K562 (cell line): ENCODE measurements around the gene PACSIN1. TPM values are rescaled to one million over a fixed set of nuclear protein-coding genes. Genes with fewer than 3 reads are reported as not detected.

Experiments
- ATF7 ChIP-seq: fragments of 450-650 bp; IDR thresholded peaks from 2 replicates; pipeline ENCODE4 v1.7.1; 2014; ENCODE audit warnings: mild to moderate bottlenecking, moderate library complexity
- HMGN3 ChIP-seq: IDR thresholded peaks from 2 replicates; pipeline ENCODE4 v1.6.1; 2011; ENCODE audit warnings: borderline replicate concordance, low read depth, mild to moderate bottlenecking, mixed read lengths, low read length; ENCODE audit not compliant: insufficient read length; ENCODE audit errors: extremely low read depth
- MIER1 ChIP-seq: fragments of 450-650 bp; IDR thresholded peaks from 2 replicates; pipeline ENCODE4 v1.6.1; 2016; ENCODE audit warnings: antibody characterized with exemption, mild to moderate bottlenecking, low read depth
- TEAD4 ChIP-seq, 2 experiments: sonication (generic) in 1 of 2; formaldehyde crosslinking in 1 of 2; IDR thresholded peaks; 2 replicates each; pipeline versions ENCODE4 v1.6.1 to v1.8.0; 2012 to 2022; ENCODE audit warnings: borderline replicate concordance in 1 of 2, inconsistent platforms in 1 of 2, low read length in 1 of 2, mild to moderate bottlenecking in 1 of 2, missing genetic modification reagents in 1 of 2
- YY1 ChIP-seq, 3 experiments: IDR thresholded peaks; 2 replicates each; pipeline ENCODE4 v1.6.1; 2011; ENCODE audit warnings: low read length in 2 of 3, mild to moderate bottlenecking in 2 of 3, moderate library complexity in 2 of 3, borderline replicate concordance in 1 of 3, control low read depth in 1 of 3, low read depth in 1 of 3; ENCODE audit not compliant: insufficient read depth in 3 of 3, insufficient replicate concordance in 2 of 3, control insufficient read depth in 1 of 3, insufficient read length in 1 of 3; ENCODE audit errors: extremely low read depth in 1 of 3
- ZBTB8A ChIP-seq: fragments of 450-650 bp; IDR thresholded peaks from 2 replicates; pipeline ENCODE4 v1.6.1; 2018; ENCODE audit warnings: mild to moderate bottlenecking, moderate library complexity; ENCODE audit not compliant: partially characterized antibody
- ZNF639 ChIP-seq, 2 experiments: fragments of 200-800 bp in 1 of 2; sonication (Bioruptor generic) in 1 of 2; sonication (generic) in 1 of 2; formaldehyde crosslinking in 1 of 2; IDR thresholded peaks in 1 of 2; conservative IDR thresholded peaks in 1 of 2; 2 replicates each; pipeline versions ENCODE4 v1.5.0 to v1.6.1; 2016 to 2020; ENCODE audit warnings: missing compliant biosample characterization in 1 of 2, missing genetic modification characterization in 1 of 2, missing genetic modification reagents in 1 of 2
- polyA plus RNA-seq, 8 experiments: library from polyadenylated mRNA; depleted of rRNA in 4 of 8; stranded (reverse) in 5 of 8; unstranded in 3 of 8; fragments of >200 nt; fragmentation: Nextera tagmentation in 2 of 8; fragmentation: Illumina TruSeq in 1 of 8; extraction: Ambion mirVana in 2 of 8; extraction: Trizol in 1 of 8; gene quantifications; 2 replicates each; pipeline versions ENCODE4 v1.2.1 to v1.2.3, GENCODE V29; 2011 to 2014; ENCODE audit warnings: inconsistent platforms in 1 of 8, missing spikeins in 1 of 8
- total RNA-seq, 7 experiments: library from RNA; depleted of rRNA in 6 of 7; stranded (reverse); fragments of >200 nt in 6 of 7; fragmentation: Illumina TruSeq in 2 of 7; extraction: Trizol in 2 of 7; gene quantifications; 2 replicates each; pipeline versions ENCODE4 v1.2.1 to v1.2.3, GENCODE V29; 2011 to 2021; ENCODE audit warnings: low replicate concordance in 1 of 7
- TF ChIP-seq, protein P1 (sequence below), 3 experiments: fragments of 200-800 bp in 1 of 3; fragments of 250-450 bp in 1 of 3; fragments of 450-650 bp in 1 of 3; sonication (Bioruptor Pico) in 1 of 3; sonication (Bioruptor generic) in 1 of 3; formaldehyde crosslinking in 1 of 3; IDR thresholded peaks; 2 replicates each; pipeline versions ENCODE4 v1.6.1 to v1.8.0; 2016 to 2022; ENCODE audit warnings: mild to moderate bottlenecking in 2 of 3, missing genetic modification characterization in 2 of 3, missing compliant biosample characterization in 1 of 3, moderate library complexity in 1 of 3
- TF ChIP-seq, protein P2 (sequence below): fragments of 450-650 bp; IDR thresholded peaks from 2 replicates; pipeline ENCODE4 v1.6.1; 2016; ENCODE audit warnings: low read depth

The PACSIN1 gene
- total and polyA plus RNA-seq, 9 of the 15 experiments (the other 6 are each of a cell fraction or from before 2014, with no cell fraction given): 0.01 to 1.7 (median 0.45) TPM

DNA sequence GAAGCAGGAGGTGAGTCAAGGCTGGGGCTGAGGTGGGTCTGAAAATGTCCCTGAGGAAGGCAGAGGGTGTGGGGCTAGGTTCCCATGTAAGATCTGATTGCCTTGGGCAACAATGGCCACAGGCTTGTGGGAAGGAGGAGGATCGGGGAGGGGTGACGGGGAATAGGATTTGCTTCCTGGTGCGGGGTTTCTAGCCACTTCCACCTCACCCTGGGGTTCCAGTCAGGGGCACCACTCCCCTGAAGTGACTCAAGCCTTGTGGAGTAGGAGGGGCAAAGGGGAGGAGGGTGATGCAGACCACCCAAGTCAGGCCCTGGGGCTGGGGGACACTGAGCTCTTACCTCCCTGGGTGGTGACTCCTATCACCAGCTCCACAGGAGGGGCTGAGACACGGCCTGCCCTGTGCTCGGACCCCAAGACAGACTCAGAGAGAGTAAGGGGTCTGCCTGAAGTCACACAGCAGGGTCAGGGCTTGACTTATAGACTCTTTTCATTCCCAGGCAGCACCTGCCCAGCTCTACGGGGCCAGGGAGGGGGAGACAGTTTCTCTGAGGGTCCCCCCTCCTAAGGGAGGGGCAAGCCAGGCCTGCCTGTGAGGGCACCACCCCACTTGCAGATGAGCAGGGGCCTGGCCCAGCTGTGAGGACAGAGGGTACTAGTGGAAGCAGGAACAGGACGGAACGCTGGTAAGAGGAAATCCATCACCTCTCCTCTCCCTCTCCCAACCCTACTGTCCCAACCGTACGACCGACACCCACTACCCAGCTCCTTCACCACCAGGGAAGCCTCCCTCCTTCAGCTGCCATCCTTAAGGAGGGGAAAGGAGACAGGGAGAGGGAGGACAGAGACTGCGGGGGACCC, 102.7 kb downstream of the PACSIN1 start (continued):
- TF ChIP-seq, protein P1, sequence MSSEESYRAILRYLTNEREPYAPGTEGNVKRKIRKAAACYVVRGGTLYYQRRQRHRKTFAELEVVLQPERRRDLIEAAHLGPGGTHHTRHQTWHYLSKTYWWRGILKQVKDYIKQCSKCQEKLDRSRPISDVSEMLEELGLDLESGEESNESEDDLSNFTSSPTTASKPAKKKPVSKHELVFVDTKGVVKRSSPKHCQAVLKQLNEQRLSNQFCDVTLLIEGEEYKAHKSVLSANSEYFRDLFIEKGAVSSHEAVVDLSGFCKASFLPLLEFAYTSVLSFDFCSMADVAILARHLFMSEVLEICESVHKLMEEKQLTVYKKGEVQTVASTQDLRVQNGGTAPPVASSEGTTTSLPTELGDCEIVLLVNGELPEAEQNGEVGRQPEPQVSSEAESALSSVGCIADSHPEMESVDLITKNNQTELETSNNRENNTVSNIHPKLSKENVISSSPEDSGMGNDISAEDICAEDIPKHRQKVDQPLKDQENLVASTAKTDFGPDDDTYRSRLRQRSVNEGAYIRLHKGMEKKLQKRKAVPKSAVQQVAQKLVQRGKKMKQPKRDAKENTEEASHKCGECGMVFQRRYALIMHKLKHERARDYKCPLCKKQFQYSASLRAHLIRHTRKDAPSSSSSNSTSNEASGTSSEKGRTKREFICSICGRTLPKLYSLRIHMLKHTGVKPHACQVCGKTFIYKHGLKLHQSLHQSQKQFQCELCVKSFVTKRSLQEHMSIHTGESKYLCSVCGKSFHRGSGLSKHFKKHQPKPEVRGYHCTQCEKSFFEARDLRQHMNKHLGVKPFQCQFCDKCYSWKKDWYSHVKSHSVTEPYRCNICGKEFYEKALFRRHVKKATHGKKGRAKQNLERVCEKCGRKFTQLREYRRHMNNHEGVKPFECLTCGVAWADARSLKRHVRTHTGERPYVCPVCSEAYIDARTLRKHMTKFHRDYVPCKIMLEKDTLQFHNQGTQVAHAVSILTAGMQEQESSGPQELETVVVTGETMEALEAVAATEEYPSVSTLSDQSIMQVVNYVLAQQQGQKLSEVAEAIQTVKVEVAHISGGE (CRISPR knock-in tag; IDR thresholded peaks at IDR 0.05): no peak
- no peak for TF ChIP-seq ZNF639 (CRISPR knock-in tag; conservative IDR thresholded peaks at IDR 0.05 in 1 of 2, IDR thresholded peaks at IDR 0.05 in 1 of 2)
- no peak for TF ChIP-seq MIER1
- no peak for TF ChIP-seq TEAD4 (IDR thresholded peaks at IDR 0.05; ENCODE audit: low read length)
- TF ChIP-seq TEAD4 (CRISPR knock-in tag; IDR thresholded peaks at IDR 0.05; ENCODE audit: borderline replicate concordance): no peak
- TF ChIP-seq, protein P2, sequence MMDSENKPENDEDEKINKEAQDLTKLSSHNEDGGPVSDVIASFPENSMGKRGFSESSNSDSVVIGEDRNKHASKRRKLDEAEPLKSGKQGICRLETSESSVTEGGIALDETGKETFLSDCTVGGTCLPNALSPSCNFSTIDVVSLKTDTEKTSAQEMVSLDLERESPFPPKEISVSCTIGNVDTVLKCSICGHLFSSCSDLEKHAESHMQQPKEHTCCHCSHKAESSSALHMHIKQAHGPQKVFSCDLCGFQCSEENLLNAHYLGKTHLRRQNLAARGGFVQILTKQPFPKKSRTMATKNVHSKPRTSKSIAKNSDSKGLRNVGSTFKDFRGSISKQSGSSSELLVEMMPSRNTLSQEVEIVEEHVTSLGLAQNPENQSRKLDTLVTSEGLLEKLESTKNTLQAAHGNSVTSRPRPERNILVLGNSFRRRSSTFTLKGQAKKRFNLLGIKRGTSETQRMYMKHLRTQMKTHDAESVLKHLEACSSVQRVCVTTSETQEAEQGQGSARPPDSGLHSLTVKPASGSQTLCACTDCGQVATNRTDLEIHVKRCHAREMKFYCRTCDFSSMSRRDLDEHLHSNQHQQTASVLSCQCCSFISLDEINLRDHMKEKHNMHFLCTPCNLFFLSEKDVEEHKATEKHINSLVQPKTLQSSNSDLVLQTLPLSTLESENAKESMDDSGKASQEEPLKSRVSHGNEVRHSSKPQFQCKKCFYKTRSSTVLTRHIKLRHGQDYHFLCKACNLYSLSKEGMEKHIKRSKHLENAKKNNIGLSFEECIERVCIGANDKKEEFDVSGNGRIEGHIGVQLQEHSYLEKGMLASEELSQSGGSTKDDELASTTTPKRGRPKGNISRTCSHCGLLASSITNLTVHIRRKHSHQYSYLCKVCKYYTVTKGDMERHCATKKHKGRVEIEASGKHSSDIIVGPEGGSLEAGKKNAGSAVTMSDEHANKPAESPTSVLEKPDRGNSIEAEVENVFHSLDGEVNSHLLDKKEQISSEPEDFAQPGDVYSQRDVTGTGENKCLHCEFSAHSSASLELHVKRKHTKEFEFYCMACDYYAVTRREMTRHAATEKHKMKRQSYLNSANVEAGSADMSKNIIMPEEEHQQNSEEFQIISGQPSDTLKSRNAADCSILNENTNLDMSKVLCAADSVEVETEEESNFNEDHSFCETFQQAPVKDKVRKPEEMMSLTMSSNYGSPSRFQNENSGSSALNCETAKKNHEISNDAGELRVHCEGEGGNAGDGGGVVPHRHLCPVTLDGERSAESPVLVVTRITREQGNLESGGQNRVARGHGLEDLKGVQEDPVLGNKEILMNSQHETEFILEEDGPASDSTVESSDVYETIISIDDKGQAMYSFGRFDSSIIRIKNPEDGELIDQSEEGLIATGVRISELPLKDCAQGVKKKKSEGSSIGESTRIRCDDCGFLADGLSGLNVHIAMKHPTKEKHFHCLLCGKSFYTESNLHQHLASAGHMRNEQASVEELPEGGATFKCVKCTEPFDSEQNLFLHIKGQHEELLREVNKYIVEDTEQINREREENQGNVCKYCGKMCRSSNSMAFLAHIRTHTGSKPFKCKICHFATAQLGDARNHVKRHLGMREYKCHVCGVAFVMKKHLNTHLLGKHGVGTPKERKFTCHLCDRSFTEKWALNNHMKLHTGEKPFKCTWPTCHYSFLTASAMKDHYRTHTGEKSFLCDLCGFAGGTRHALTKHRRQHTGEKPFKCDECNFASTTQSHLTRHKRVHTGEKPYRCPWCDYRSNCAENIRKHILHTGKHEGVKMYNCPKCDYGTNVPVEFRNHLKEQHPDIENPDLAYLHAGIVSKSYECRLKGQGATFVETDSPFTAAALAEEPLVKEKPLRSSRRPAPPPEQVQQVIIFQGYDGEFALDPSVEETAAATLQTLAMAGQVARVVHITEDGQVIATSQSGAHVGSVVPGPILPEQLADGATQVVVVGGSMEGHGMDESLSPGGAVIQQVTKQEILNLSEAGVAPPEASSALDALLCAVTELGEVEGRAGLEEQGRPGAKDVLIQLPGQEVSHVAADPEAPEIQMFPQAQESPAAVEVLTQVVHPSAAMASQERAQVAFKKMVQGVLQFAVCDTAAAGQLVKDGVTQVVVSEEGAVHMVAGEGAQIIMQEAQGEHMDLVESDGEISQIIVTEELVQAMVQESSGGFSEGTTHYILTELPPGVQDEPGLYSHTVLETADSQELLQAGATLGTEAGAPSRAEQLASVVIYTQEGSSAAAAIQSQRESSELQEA: no peak
- no peak; the same call in 1 of the 2 replicates for TF ChIP-seq ATF7
- TF ChIP-seq ZBTB8A: no peak
- peak in 1 of 3 experiments; percentile 1 for TF ChIP-seq YY1 (IDR thresholded peaks at IDR 0.05; ENCODE audit: borderline replicate concordance in 1 of 3, control insufficient read depth in 1 of 3, extremely low read depth in 1 of 3, insufficient read depth in 3 of 3, insufficient read length in 1 of 3, insufficient replicate concordance in 2 of 3, low read depth in 1 of 3, low read length in 2 of 3)
- no peak for TF ChIP-seq HMGN3
